H9 (cell line): ENCODE results near the gene SERPINA5. TPM values are rescaled to one million over a fixed set of nuclear protein-coding genes. Genes with fewer than 3 reads are reported as not detected.
"Not testable (repeated sequence)": the region's sequence is repeated elsewhere in the genome, so short reads cannot be mapped to it uniquely, and the experiment has no call there.

Experiments used
- DNase-seq: peaks from one replicate; pipeline ENCODE4 v3.0.0-alpha.2; 2017
- H2AFZ ChIP-seq: one replicate; pipeline ENCODE4 v1.6.1; 2013; ENCODE audit warnings: mild to moderate bottlenecking, low read length, control low read depth, moderate library complexity
- H2AK5ac ChIP-seq: 2 replicates; pipeline ENCODE4 v1.6.1; 2013; ENCODE audit warnings: low read length, control low read depth, mixed read lengths; ENCODE audit not compliant: insufficient read length
- H2BK120ac ChIP-seq: one replicate; pipeline ENCODE4 v1.6.1; 2013; ENCODE audit warnings: low read depth, mild to moderate bottlenecking, low read length, control low read depth, inconsistent platforms; ENCODE audit not compliant: poor library complexity, severe bottlenecking
- H2BK12ac ChIP-seq: 2 replicates; pipeline ENCODE4 v1.6.1; 2013; ENCODE audit warnings: low read length, control low read depth, mixed read lengths, low read depth; ENCODE audit not compliant: insufficient read length
- H2BK15ac ChIP-seq: 2 replicates; pipeline ENCODE4 v1.6.1; 2013; ENCODE audit warnings: low read depth, low read length, control low read depth
- H2BK20ac ChIP-seq: one replicate; pipeline ENCODE4 v1.6.1; 2013; ENCODE audit warnings: low read depth, mild to moderate bottlenecking, low read length, control low read depth, inconsistent platforms; ENCODE audit not compliant: poor library complexity, severe bottlenecking
- H2BK5ac ChIP-seq: 2 replicates; pipeline ENCODE4 v1.6.1; 2013; ENCODE audit warnings: low read length, control low read depth, mixed read lengths; ENCODE audit not compliant: insufficient read length
- H3K14ac ChIP-seq: 2 replicates; pipeline ENCODE4 v1.6.1; 2013; ENCODE audit warnings: low read length, control low read depth; ENCODE audit not compliant: insufficient read depth
- H3K18ac ChIP-seq: 2 replicates; pipeline ENCODE4 v1.6.1; 2013; ENCODE audit warnings: low read depth, mild to moderate bottlenecking, mixed read lengths, low read length, control low read depth; ENCODE audit not compliant: insufficient read length
- H3K23ac ChIP-seq: 2 replicates; pipeline ENCODE4 v1.6.1; 2013; ENCODE audit warnings: low read length, control low read depth, mixed read lengths, low read depth; ENCODE audit not compliant: insufficient read length
- H3K23me2 ChIP-seq: 2 replicates; pipeline ENCODE4 v1.6.1; 2013; ENCODE audit warnings: low read depth, mild to moderate bottlenecking, mixed read lengths, low read length, control low read depth; ENCODE audit not compliant: insufficient read length, poor library complexity, severe bottlenecking
- H3K27ac ChIP-seq: 2 replicates; pipeline ENCODE4 v1.5.1; 2013; ENCODE audit warnings: low read length, control low read depth, mixed read lengths, low read depth; ENCODE audit not compliant: insufficient read length
- H3K27me3 ChIP-seq: 2 replicates; pipeline ENCODE4 v1.6.1; 2013; ENCODE audit warnings: low read length, control low read depth, inconsistent platforms; ENCODE audit not compliant: insufficient read depth
- H3K4ac ChIP-seq: 2 replicates; pipeline ENCODE4 v1.6.1; 2013; ENCODE audit warnings: low read depth, mild to moderate bottlenecking, control low read depth, inconsistent platforms, low read length, moderate library complexity
- H3K4me1 ChIP-seq: 2 replicates; pipeline ENCODE4 v1.6.1; 2013; ENCODE audit warnings: low read length, control low read depth, inconsistent platforms; ENCODE audit not compliant: insufficient read depth
- H3K4me2 ChIP-seq: 2 replicates; pipeline ENCODE4 v1.6.1; 2013; ENCODE audit warnings: low read length, control low read depth, mixed read lengths; ENCODE audit not compliant: insufficient read length, insufficient read depth
- H3K56ac ChIP-seq: 2 replicates; pipeline ENCODE4 v1.6.1; 2013; ENCODE audit warnings: low read depth, mild to moderate bottlenecking, mixed read lengths, low read length, control low read depth; ENCODE audit not compliant: insufficient read length
- H3K79me1 ChIP-seq: 2 replicates; pipeline ENCODE4 v1.6.1; 2013; ENCODE audit warnings: low read depth, mild to moderate bottlenecking, moderate library complexity, low read length, control low read depth, inconsistent platforms; ENCODE audit not compliant: insufficient read depth, poor library complexity, severe bottlenecking
- H3K79me2 ChIP-seq: 2 replicates; pipeline ENCODE4 v1.6.1; 2013; ENCODE audit warnings: low read length, control low read depth, inconsistent platforms; ENCODE audit not compliant: insufficient read depth
- H3K9ac ChIP-seq: 2 replicates; pipeline ENCODE4 v1.6.1; 2013; ENCODE audit warnings: low read length, control low read depth, mixed read lengths; ENCODE audit not compliant: insufficient read length; ENCODE audit errors: extremely low read depth
- H3K9me3 ChIP-seq: one replicate; pipeline ENCODE4 v1.6.1; 2013; ENCODE audit warnings: low read depth, low read length, inconsistent platforms; ENCODE audit not compliant: control insufficient read depth
- H3T11ph ChIP-seq: one replicate; pipeline ENCODE4 v1.6.1; 2013; ENCODE audit warnings: mild to moderate bottlenecking, low read length, control low read depth, inconsistent platforms
- H4K20me1 ChIP-seq: one replicate; pipeline ENCODE4 v1.6.1; 2013; ENCODE audit not compliant: control insufficient read depth, insufficient read length, insufficient read depth
- H4K5ac ChIP-seq: 2 replicates; pipeline ENCODE4 v1.6.1; 2013; ENCODE audit warnings: low read depth, mild to moderate bottlenecking, mixed read lengths, low read length, control low read depth; ENCODE audit not compliant: insufficient read length
- H4K8ac ChIP-seq: replicated peaks from 2 replicates; pipeline ENCODE4 v1.6.1; 2013; ENCODE audit warnings: low read length, control low read depth, mixed read lengths, low read depth; ENCODE audit not compliant: insufficient read length
- H4K91ac ChIP-seq: 2 replicates; pipeline ENCODE4 v1.6.1; 2013; ENCODE audit warnings: low read depth, mild to moderate bottlenecking, moderate library complexity, mixed read lengths, low read length, control low read depth; ENCODE audit not compliant: insufficient read length
- H3K27ac Mint-ChIP-seq, 3 experiments: 2 replicates in 2 of 3; 3 replicates in 1 of 3; pipeline ENCODE4 v1.8.0; 2020 to 2021; ENCODE audit warnings: mixed read lengths in 3 of 3, mild to moderate bottlenecking in 1 of 3, moderate library complexity in 1 of 3
- H3K27me3 Mint-ChIP-seq: 2 replicates; pipeline ENCODE4 v1.8.0; 2021; ENCODE audit warnings: low read depth, mild to moderate bottlenecking, moderate library complexity, mixed read lengths
- H3K36me3 Mint-ChIP-seq, 3 experiments: 2 replicates in 2 of 3; 3 replicates in 1 of 3; pipeline ENCODE4 v1.8.0; 2020 to 2021; ENCODE audit warnings: low read depth in 3 of 3, mixed read lengths in 3 of 3; ENCODE audit not compliant: insufficient read depth in 1 of 3
- H3K4me1 Mint-ChIP-seq, 2 experiments: 2 replicates each; pipeline ENCODE4 v1.8.0; 2020; ENCODE audit warnings: mixed read lengths in 2 of 2
- H3K4me3 Mint-ChIP-seq, 2 experiments: 2 replicates in 1 of 2; 3 replicates in 1 of 2; pipeline ENCODE4 v1.8.0; 2020 to 2021; ENCODE audit warnings: mild to moderate bottlenecking in 2 of 2, mixed read lengths in 2 of 2, moderate library complexity in 1 of 2
- H3K9me3 Mint-ChIP-seq, 2 experiments: 2 replicates in 1 of 2; 3 replicates in 1 of 2; pipeline ENCODE4 v1.8.0; 2020; ENCODE audit warnings: mild to moderate bottlenecking in 2 of 2, mixed read lengths in 2 of 2, moderate library complexity in 1 of 2
- CTCF ChIP-seq: fragments of 200-600 bp; sonication (generic); conservative IDR thresholded peaks from 3 replicates; pipeline ENCODE4 v1.8.0; 2021; ENCODE audit warnings: antibody characterized with exemption, mild to moderate bottlenecking
- WGBS: extraction: QIAGEN DNeasy Blood & Tissue Kit; methylation state at CpG from one replicate; pipeline ENCODE4 v1.1.7; 2013; ENCODE audit warnings: missing lambda C conversion rate, low lambda C conversion rate, mixed read lengths; ENCODE audit not compliant: insufficient read length; ENCODE audit errors: extremely low coverage; 5-methylcytosine and 5-hydroxymethylcytosine counted together
- total RNA-seq: library from RNA; stranded (reverse); gene quantifications from 2 replicates; pipeline ENCODE4 v1.2.1, GENCODE V29; 2021

SERPINA5 gene
- total RNA-seq, 1 experiment from 2014 or later: 1.1 TPM

- Histone ChIP-seq H2BK5ac (no peak overlapping the region), H4K8ac (no peak overlapping the region)
These were observed 55.7 kb downstream of the SERPINA5 start for GRCh38 chr14:94636744-94637412.

GRCh38 chr14:94637814-94638213, 56.6 kb downstream of the SERPINA5 start:
- not testable (repeated sequence) for H2BK5ac ChIP-seq, H3K9me3 ChIP-seq, H3K4ac ChIP-seq, H2BK120ac ChIP-seq, H3K79me2 ChIP-seq, H3K4me1 ChIP-seq, H3K27me3 Mint-ChIP-seq, H3T11ph ChIP-seq, H3K23ac ChIP-seq, H3K4me3 Mint-ChIP-seq, H4K5ac ChIP-seq, H3K4me1 Mint-ChIP-seq, H3K14ac ChIP-seq, H3K4me2 ChIP-seq, H4K20me1 ChIP-seq, DNase-seq, H3K23me2 ChIP-seq, H3K27me3 ChIP-seq, H3K9ac ChIP-seq, H3K56ac ChIP-seq, H3K36me3 Mint-ChIP-seq, H2AFZ ChIP-seq, H4K91ac ChIP-seq, H2BK15ac ChIP-seq, H3K27ac ChIP-seq, H2BK20ac ChIP-seq, H3K9me3 Mint-ChIP-seq, H4K8ac ChIP-seq, H2AK5ac ChIP-seq, H2BK12ac ChIP-seq, H3K27ac Mint-ChIP-seq, H3K18ac ChIP-seq, H3K79me1 ChIP-seq
- WGBS: no CpG with 5 or more reads among the region's 8 CpGs

More at GRCh38 chr14:94636744-94637412, 55.7 kb downstream of the SERPINA5 start:
- WGBS: no CpG with 5 or more reads among the region's 2 CpGs
- Histone ChIP-seq H3K27me3 (no peaks in the 10 kb centered on the region), H3K56ac (no peak overlapping the region), H3K4me2 (no peak overlapping the region), H3K79me2 (no peaks in the 10 kb centered on the region), H3K4ac (no peak overlapping the region), H4K20me1 (no peaks in the 10 kb centered on the region), H2BK20ac (no peak overlapping the region), H2AK5ac (no peak overlapping the region), H2BK120ac (no peak overlapping the region), H2AFZ (no peak overlapping the region), H3K79me1 (no peaks in the 10 kb centered on the region), H3T11ph (no peak overlapping the region), H3K14ac (no peak overlapping the region), H3K23me2 (no peaks in the 10 kb centered on the region), H4K91ac (no peak overlapping the region), H2BK15ac (no peak overlapping the region), H3K23ac (no peak overlapping the region), H3K9ac (no peak overlapping the region), H4K5ac (no peak overlapping the region), H3K4me1 (no peaks in the 10 kb centered on the region), H3K9me3 (no peaks in the 10 kb centered on the region), H3K27ac (no peak overlapping the region), H3K18ac (no peak overlapping the region), H2BK12ac (no peak overlapping the region)
- DNase-seq: no peak
- Mint-ChIP-seq H3K4me3 (no peak overlapping the region), H3K9me3 (no peaks in the 10 kb centered on the region; a peak in 1 of 5 replicates), H3K36me3 (no peaks in the 10 kb centered on the region), H3K27me3 (peaks cover 9% of the 10 kb centered on the region), H3K4me1 (peaks cover 3% of the 10 kb centered on the region in 2 experiments; a peak in 1 of 4 replicates), H3K27ac (no peak overlapping the region)
- TF ChIP-seq CTCF: peak; percentile 49
